ENCODE measurements around the gene BCL2. TPM values are rescaled to one million over a fixed set of nuclear protein-coding genes. Genes with fewer than 3 reads are reported as not detected.

The BCL2 gene
- total RNA-seq, 1 experiment from 2014 or later, result 2.6 TPM

DNA sequence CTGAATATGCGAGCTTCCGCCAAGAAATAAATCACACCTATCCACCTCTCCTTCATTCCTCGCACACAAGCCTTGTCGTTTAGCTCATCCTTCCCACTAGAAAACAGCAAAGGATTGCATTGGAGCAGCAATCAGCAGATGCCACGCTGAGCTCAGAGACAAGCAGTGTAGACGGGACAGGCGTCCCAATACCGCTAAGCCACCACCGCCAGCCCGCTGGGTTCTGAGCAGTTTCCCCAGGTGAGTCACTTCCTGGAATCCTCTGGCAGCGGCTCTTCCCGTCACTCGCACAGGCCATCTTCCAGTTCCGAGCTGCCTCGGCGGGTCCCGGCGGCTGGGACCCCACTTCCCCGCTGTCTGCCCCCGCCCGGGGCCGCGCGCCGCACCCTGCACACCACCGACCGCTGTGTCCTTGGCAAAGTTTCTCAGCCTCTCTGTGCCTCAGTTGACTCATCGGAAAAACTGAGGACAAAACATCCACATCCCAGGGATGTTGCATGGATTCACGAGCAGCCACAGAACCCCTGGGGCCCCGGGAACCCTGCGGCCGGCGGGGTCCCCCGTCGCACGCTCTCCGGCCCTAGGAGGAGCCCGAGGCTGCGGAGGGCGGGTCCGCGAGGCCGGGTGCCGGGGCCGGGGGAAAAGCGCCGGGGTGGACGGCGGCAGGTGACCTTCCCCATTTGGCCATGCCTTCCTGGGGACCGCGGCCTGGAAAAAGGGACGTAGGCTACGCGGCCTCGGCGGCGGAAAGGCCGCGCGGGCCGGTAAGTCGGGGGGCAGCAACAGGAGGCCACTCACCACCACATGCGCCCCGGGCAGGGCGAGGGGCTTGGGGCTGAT, 46.9 kb upstream of the BCL2 start:
- Mint-ChIP-seq H3K4me3 (peak overlapping the region; percentile 93), H3K9me3 (peaks cover 29% of the 10 kb centered on the region), H3K4me1 (peaks cover 17% of the 10 kb centered on the region), H3K27me3 (ENCODE audit: low read depth) (no peaks in the 10 kb centered on the region), H3K36me3 (peaks cover 40% of the 10 kb centered on the region), H3K27ac (peak overlapping the region; percentile 85)
- POLR2A ChIA-PET, result interaction anchor here (0.9 to 1.2 kb wide), 2 partner anchors 56 to 71 kb away, joined by 3 to 11 read pairs; partner anchors contain the start of gene VPS4B
- CTCF ChIA-PET, result interaction anchor here (1.0 to 1.7 kb wide), 6 partner anchors 9 to 344 kb away, joined by 3 to 9 read pairs (median 3); partner anchors contain the start of gene VPS4B
- TF ChIP-seq ZNF317 (CRISPR knock-in tag; IDR thresholded peaks at IDR 0.05; ENCODE audit: borderline replicate concordance, low read depth) (no peak), TP53 (CRISPR knock-in tag; IDR thresholded peaks at IDR 0.05) (peak; percentile 11; the same call in 1 of the 2 replicates), CTCF (IDR thresholded peaks at IDR 0.05) (no peak), KAT7 (CRISPR knock-in tag; IDR thresholded peaks at IDR 0.05; ENCODE audit: borderline replicate concordance) (0 out of 2 replicates have a peak, but pooled peaks have one; percentile 34), NFYB (CRISPR knock-in tag; conservative IDR thresholded peaks at IDR 0.05; ENCODE audit: low read depth) (no peak)
- DNase-seq (ENCODE audit: low spot score) (peak; percentile 57), ATAC-seq (peak; percentile 43)

- peak overlapping the region; percentile 85; the same call in 1 of the 2 replicates for H3K27ac Mint-ChIP-seq
- ChIA-PET POLR2A (interaction anchor here (1.2 kb wide), 1 partner anchor 56 kb away, joined by 11 read pairs; the partner anchor contains the start of gene VPS4B), CTCF (interaction anchor here (1.0 to 1.7 kb wide), 6 partner anchors 9 to 344 kb away, joined by 3 to 9 read pairs (median 3); partner anchors contain the start of gene VPS4B)
- TF ChIP-seq RELA (CRISPR knock-in tag; IDR thresholded peaks at IDR 0.05; ENCODE audit: borderline replicate concordance) (no peak), AR (CRISPR knock-in tag; IDR thresholded peaks at IDR 0.05) (no peak), MYBL2 (CRISPR knock-in tag; IDR thresholded peaks at IDR 0.05) (no peak), ZNF281 (CRISPR knock-in tag; IDR thresholded peaks at IDR 0.05) (no peak), ZNF138 (CRISPR knock-in tag; conservative IDR thresholded peaks at IDR 0.05) (no peak), ZBTB21 (CRISPR knock-in tag; IDR thresholded peaks at IDR 0.05; ENCODE audit: borderline replicate concordance) (no peak), GABPB1 (CRISPR knock-in tag; IDR thresholded peaks at IDR 0.05) (no peak)
- peaks cover 29% of the 10 kb centered on the region for H3K9me3 Mint-ChIP-seq
- no peak for ATAC-seq
- peak overlapping the region; percentile 93 for H3K4me3 Mint-ChIP-seq
- peaks cover 17% of the 10 kb centered on the region for H3K4me1 Mint-ChIP-seq
- DNase-seq (ENCODE audit: low spot score), result peak; percentile 10
- no peaks in the 10 kb centered on the region for H3K27me3 Mint-ChIP-seq (ENCODE audit: low read depth)
- peaks cover 43% of the 10 kb centered on the region for H3K36me3 Mint-ChIP-seq
Measured at GRCh38 chr18:63365876-63366212, 46.3 kb upstream of the BCL2 start.

GRCh38 chr18:63363951-63364350, 44.4 kb upstream of the BCL2 start:
- H3K27me3 Mint-ChIP-seq (ENCODE audit: low read depth), result no peaks in the 10 kb centered on the region
- POLR2A ChIA-PET, result no interaction called here
- ATAC-seq (no peak), DNase-seq (ENCODE audit: low spot score) (no peak)
- CTCF ChIA-PET, result no interaction called here
- H3K4me1 Mint-ChIP-seq, result peaks cover 17% of the 10 kb centered on the region
- no peak overlapping the region for H3K27ac Mint-ChIP-seq
- H3K9me3 Mint-ChIP-seq, result peaks cover 15% of the 10 kb centered on the region
- H3K36me3 Mint-ChIP-seq, result peaks cover 45% of the 10 kb centered on the region
- no peak overlapping the region for H3K4me3 Mint-ChIP-seq
- TF ChIP-seq, protein P1, sequence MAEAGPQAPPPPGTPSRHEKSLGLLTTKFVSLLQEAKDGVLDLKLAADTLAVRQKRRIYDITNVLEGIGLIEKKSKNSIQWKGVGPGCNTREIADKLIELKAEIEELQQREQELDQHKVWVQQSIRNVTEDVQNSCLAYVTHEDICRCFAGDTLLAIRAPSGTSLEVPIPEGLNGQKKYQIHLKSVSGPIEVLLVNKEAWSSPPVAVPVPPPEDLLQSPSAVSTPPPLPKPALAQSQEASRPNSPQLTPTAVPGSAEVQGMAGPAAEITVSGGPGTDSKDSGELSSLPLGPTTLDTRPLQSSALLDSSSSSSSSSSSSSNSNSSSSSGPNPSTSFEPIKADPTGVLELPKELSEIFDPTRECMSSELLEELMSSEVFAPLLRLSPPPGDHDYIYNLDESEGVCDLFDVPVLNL (CRISPR knock-in tag; IDR thresholded peaks at IDR 0.05; ENCODE audit: borderline replicate concordance, low read depth), result no peak
- TF ChIP-seq ZNF219 (CRISPR knock-in tag; IDR thresholded peaks at IDR 0.05; ENCODE audit: borderline replicate concordance) (no peak), TEAD1 (CRISPR knock-in tag; IDR thresholded peaks at IDR 0.05) (no peak), ATF1 (CRISPR knock-in tag; IDR thresholded peaks at IDR 0.05) (no peak), ZNF317 (CRISPR knock-in tag; IDR thresholded peaks at IDR 0.05; ENCODE audit: borderline replicate concordance, low read depth) (no peak), HMGA2 (CRISPR knock-in tag; IDR thresholded peaks at IDR 0.05) (no peak), JUN (CRISPR knock-in tag; IDR thresholded peaks at IDR 0.05) (no peak), JAZF1 (CRISPR knock-in tag; IDR thresholded peaks at IDR 0.05) (no peak), ZNF423 (CRISPR knock-in tag; IDR thresholded peaks at IDR 0.05) (no peak)
- TF ChIP-seq, protein P2, sequence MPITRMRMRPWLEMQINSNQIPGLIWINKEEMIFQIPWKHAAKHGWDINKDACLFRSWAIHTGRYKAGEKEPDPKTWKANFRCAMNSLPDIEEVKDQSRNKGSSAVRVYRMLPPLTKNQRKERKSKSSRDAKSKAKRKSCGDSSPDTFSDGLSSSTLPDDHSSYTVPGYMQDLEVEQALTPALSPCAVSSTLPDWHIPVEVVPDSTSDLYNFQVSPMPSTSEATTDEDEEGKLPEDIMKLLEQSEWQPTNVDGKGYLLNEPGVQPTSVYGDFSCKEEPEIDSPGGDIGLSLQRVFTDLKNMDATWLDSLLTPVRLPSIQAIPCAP (CRISPR knock-in tag; IDR thresholded peaks at IDR 0.05), result no peak
